Superior temporal gyrus (tissue), 1 donor: ENCODE results near the gene BDP1.
"Not testable (repeated sequence)": the region's sequence is repeated elsewhere in the genome, so short reads cannot be mapped to it uniquely, and the experiment has no call there.

Experiments used
- DNase-seq: peaks from one replicate; pipeline ENCODE4 v3.0.0-alpha.2; 2016; ENCODE audit errors: extremely low spot score

BDP1 gene

DNA sequence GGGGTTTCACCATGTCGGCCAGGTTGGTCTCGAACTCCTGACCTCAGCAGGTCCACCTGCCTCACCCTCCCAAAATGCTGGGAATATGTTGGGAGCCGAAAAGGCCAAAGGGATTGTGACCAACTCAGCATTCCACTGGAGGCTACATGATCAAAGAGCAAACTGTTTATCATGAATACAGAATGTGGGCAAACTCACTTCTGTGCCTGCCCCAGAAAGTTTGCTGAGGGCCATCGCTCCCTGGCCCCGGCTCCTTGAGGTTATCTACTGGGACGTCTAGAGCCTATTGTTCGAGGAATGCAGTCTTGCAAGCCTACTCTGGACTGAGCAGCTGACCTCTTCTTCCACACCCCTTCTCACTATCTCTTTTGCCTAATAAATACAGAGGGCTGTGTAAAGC lies 116.4 kb downstream of the BDP1 start:
- not testable (repeated sequence) for DNase-seq

- DNase-seq: no peak
These were observed 118.1 kb downstream of the BDP1 start for GRCh38 chr5:71573591-71573990.

DNA sequence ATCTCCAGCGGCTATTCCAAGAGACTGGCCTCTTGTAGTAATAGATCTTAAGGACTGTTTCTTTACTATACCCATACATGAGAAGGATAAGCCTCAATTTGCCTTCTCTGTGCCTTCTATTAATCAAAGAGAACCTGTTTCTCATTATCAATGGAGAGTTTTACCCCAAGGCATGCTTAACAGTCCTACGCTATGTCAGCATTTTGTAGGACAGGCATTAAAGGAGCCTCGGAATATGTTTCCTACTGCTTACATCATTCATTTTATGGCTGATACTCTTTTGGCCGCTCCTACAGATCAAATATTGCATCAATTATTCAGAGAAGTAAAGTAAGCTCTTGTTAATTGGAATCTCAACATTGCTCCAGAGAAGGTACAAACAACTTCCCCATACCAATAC lies 120.1 kb downstream of the BDP1 start:
- DNase-seq: not testable (repeated sequence)

DNA sequence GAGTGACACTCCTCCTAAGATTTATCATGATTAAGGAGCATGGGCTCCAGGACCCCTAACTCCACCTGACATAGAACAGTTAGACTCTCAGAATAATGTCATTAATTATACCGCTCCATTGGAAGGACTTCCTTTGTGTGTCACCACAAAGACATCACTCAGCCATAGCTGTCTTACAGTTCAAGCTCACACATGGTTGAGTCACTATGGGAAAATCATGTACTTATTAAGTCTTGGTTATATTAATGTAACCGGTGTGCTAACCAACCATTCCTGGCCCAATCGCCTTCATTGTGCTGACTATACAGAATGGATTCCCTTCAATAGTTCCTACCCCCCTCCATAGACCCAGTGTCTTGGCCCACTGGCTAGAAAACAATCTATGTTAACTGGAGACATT lies 120.8 kb downstream of the BDP1 start:
- no peak for DNase-seq

- DNase-seq: not testable (repeated sequence)
These were observed 122.4 kb downstream of the BDP1 start for GRCh38 chr5:71577839-71578238.

- DNase-seq: no peak
These were observed 127.6 kb downstream of the BDP1 start for GRCh38 chr5:71582945-71583584.

GRCh38 chr5:71586052-71586940 lies 130.8 kb downstream of the BDP1 start:
- DNase-seq: peak; percentile 29

GRCh38 chr5:71586941-71587765 lies 131.7 kb downstream of the BDP1 start, which contains the start of gene MCCC2:
TSS of gene MCCC2 (plus strand) at chr5:71587340. CDS start at chr5:71587426, 86 bp downstream.
- peak; percentile 95 for DNase-seq

GRCh38 chr5:71587766-71588532 lies 132.5 kb downstream of the BDP1 start:
- no peak for DNase-seq

DNA sequence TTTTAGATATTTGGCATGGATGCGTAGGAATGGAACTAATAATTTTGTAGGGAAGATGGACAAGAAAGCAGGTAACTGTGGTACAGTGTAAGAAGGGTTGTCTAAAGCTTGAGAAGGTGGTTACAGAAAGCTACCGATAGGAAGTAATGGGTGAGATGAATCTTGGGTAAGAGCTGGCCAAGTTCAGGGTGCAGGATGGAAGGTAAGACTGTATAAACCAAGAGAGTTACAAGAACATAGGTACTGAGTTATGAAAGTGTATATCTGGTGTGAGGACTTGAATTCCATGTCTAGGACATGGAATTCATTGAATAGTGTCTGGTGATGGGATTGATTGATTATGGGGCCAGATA lies 133.1 kb downstream of the BDP1 start:
- DNase-seq: no peak

DNA sequence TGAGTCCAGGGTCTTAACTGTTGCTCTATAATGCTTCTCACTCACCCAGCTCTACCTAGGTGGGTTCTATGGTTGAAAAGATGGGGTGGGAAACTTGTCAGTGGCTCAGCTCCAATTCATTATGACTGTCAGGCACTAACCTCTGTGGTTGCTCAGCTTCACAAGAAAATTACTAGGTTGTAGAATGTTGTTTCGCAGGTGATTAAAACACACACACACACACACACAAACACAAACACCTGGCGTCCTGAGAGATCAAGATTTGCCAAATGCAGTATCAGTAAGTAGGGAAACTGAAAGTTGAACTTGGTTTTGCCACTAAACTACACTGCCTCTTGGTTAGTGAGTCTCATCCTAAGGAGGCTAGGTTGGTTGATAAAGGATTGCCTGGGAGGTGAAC lies 134.5 kb downstream of the BDP1 start:
- DNase-seq: no peak

DNA sequence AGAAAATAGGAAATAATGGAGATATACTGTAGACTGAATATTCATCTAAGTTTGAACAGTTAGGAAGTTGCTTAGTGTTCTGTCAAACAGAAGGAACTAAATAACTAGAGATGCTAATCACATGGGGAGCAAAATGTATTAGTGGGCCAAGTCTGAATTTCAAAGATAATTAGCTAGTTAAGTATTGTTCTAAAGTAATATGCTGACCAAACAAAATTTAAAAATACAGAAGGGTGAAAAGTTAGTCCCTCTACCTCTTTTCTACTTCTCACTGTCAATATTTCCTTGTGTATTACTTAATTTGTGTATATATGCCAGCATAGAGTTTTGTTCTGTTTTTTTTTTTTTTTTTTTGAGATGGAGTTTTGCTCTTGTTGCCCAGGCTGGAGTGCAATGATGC lies 135.6 kb downstream of the BDP1 start:
- no peak for DNase-seq

DNA sequence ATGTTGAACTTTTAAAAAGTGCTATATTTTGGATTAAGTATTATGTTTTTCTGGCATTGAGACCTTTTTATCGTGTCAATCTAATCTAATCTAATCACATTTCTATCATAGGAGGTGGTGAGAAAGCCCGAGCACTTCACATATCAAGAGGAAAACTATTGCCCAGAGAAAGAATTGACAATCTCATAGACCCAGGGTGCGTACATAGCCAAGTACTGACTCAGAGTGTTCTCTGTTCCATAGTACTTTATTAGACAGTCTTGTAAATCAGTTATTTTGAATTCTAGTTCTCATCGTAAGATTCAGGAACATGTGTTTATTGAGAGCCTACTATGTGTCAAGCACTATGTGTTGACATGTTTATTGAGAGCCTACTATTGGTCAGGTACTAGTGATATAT lies 140.7 kb downstream of the BDP1 start:
- no peak for DNase-seq

- no peak for DNase-seq
These were observed 141.6 kb downstream of the BDP1 start for GRCh38 chr5:71597001-71597400.

DNA sequence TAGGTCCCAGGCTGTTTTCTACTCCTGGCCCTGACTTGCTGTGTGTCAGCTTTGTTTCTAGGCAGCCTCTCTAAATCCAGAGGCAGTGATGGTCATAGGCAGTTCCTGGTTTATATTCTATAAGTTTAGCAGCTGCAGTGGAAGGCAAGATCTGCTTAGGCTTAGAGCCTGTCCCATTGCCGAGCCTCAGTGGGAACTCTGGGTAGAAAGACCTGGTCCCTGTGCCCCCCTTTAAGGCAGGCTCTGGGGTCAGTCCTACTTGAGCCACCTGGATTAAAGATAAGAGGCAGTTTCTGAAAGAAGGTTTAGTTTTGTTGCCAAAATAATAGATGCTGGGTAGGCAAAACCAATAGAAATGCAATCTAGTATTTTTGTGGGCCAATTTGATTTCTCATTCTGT lies 145.3 kb downstream of the BDP1 start:
- DNase-seq: no peak

DNA sequence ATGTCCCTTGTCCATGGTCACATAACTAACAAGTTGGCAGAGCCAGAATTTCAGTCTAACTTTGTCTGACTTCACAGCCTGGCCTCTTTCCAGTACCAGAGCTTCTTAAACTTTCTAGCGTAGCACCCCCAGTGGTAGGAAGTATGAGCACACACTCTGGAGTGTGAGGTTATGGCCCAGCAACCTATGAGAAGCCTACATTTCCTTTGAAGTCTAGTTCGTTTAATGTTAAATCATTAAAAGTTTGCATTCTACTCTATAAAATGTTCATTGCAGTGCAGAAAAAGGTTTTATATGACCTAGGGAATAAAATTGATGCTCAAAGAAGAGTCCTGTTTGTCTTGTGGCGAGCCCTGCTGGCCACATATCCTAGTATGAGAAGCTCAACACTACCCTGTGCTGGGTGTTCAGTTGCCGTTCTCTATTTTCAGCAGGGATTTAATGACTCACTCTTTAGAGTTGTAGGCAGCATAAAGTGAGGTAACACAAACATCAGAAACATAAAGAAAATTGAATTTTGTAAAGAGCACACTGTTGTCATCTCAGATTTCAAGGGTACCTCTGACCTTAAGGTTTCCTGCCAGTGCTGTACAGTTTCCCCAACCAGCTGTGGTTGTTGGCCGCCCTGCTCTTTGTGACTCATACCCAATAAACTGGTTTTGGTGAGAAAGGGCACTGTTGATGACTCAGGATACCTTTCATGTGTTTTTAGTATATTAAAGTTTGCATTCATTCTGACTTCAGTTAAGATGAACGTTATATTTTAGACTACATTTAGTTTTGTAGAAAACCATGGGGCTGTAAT lies 146.0 kb downstream of the BDP1 start:
- peak; percentile 75 for DNase-seq

- DNase-seq: not testable (repeated sequence)
These were observed 154.5 kb downstream of the BDP1 start for GRCh38 chr5:71609916-71610315.

- no peak for DNase-seq
These were observed 160.4 kb downstream of the BDP1 start for GRCh38 chr5:71615809-71616208.
